MM.1S (cell line): ENCODE results near the gene FXYD4.
A peak's percentile ranks its signal among the peaks of the same experiment; 100 is the strongest.

Experiments used
- DNase-seq: peaks from one replicate; pipeline ENCODE4 v3.0.0-alpha.2; 2015
- H2AFZ ChIP-seq: fragments of 300-600 bp; sonication (generic); 2 replicates; pipeline ENCODE4 v1.6.0; 2016; ENCODE audit warnings: antibody characterized with exemption, low read length
- H3F3A ChIP-seq: fragments of 300-600 bp; sonication (generic); 2 replicates; pipeline ENCODE4 v1.6.1; 2016; ENCODE audit warnings: mild to moderate bottlenecking, antibody characterized with exemption, low read length, moderate library complexity, mixed read lengths; ENCODE audit not compliant: insufficient read depth
- H3K27ac ChIP-seq: fragments of 300-600 bp; sonication (generic); 2 replicates; pipeline ENCODE4 v1.5.1; 2016; ENCODE audit warnings: mild to moderate bottlenecking, low read length
- H3K27me3 ChIP-seq: fragments of 300-600 bp; sonication (generic); replicated peaks from 2 replicates; pipeline ENCODE4 v1.6.0; 2016; ENCODE audit warnings: low read length; ENCODE audit not compliant: insufficient read depth
- H3K36me3 ChIP-seq: fragments of 300-600 bp; sonication (generic); replicated peaks from 2 replicates; pipeline ENCODE4 v1.6.1; 2016; ENCODE audit warnings: mild to moderate bottlenecking, low read length, mixed read lengths; ENCODE audit not compliant: insufficient read depth
- H3K4me1 ChIP-seq: fragments of 300-600 bp; sonication (generic); 2 replicates; pipeline ENCODE4 v1.6.1; 2016; ENCODE audit warnings: low read length, mixed read lengths
- H3K4me2 ChIP-seq: fragments of 300-600 bp; sonication (generic); 2 replicates; pipeline ENCODE4 v1.6.0; 2016; ENCODE audit warnings: low read depth, low read length
- H3K4me3 ChIP-seq: fragments of 300-600 bp; sonication (generic); 2 replicates; pipeline ENCODE4 v1.5.1; 2016; ENCODE audit warnings: low read length, mixed read lengths
- H3K79me2 ChIP-seq: fragments of 300-600 bp; sonication (generic); 2 replicates; pipeline ENCODE4 v1.6.1; 2016; ENCODE audit warnings: mixed run types, low read length, mixed read lengths
- H3K9ac ChIP-seq: fragments of 300-600 bp; sonication (generic); 2 replicates; pipeline ENCODE4 v1.6.1; 2016; ENCODE audit warnings: low read length, mixed read lengths
- H3K9me2 ChIP-seq: fragments of 300-600 bp; sonication (generic); replicated peaks from 2 replicates; pipeline ENCODE4 v1.6.1; 2016; ENCODE audit warnings: mild to moderate bottlenecking, low read length, mixed read lengths; ENCODE audit not compliant: insufficient read depth
- H3K9me3 ChIP-seq: fragments of 300-600 bp; sonication (generic); replicated peaks from 2 replicates; pipeline ENCODE4 v1.6.1; 2016; ENCODE audit warnings: mild to moderate bottlenecking, low read length, mixed read lengths; ENCODE audit not compliant: insufficient read depth
- H4K20me1 ChIP-seq: fragments of 300-600 bp; sonication (generic); 2 replicates; pipeline ENCODE4 v1.6.1; 2016; ENCODE audit warnings: mild to moderate bottlenecking, low read length, moderate library complexity, mixed read lengths; ENCODE audit not compliant: insufficient read depth
- EZH2 ChIP-seq: fragments of 300-600 bp; sonication (generic); optimal IDR thresholded peaks from 2 replicates; pipeline ENCODE3; 2017; ENCODE audit warnings: low read depth, mild to moderate bottlenecking, antibody characterized with exemption, low read length, mixed read lengths
- EZH2phosphoT487 ChIP-seq: fragments of 300-600 bp; sonication (generic); IDR thresholded peaks from 2 replicates; pipeline ENCODE4 v1.6.1; 2018; ENCODE audit warnings: antibody characterized with exemption, low read length
- TF ChIP-seq, protein P1 (sequence below): fragments of 300-600 bp; sonication (generic); IDR thresholded peaks from 2 replicates; pipeline ENCODE4 v1.5.1; 2016; ENCODE audit warnings: antibody characterized with exemption, low read length, mixed read lengths

FXYD4 gene

DNA sequence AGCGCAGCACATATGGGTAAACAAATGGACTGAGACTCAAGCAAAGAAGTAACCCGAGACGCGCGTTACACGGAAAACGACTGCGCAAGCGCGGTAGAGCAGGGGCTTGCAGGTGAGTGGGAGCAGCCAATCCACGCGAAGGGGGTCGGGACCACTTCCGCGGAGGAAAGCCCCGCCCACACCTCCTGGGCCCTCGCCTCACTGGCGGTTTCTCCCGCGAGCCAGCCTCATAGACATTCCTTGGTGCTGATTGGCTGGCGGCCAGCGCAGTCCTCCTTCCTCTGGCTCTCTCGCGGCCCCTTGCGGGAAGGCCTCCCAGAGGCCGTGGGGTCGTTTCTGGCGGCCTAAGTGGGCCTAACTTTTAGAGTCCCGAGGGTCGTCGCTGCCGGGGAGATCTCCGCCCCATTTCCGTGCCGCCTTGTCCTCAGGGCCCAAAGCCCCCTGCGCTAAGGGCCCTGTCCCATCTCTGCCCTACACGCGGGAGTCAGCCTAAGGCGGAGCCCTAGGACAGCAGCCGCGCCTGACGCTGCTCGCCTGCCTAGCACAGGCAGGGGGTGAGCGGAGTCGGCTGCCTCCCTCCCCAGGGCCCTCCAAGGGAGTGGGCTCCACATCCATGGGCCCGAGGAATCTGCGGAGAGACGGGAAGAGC, 9.1 kb upstream of the FXYD4 start:
- Histone ChIP-seq H3F3A (no peaks in the 10 kb centered on the region), H3K9me3 (no peaks in the 10 kb centered on the region), H3K79me2 (no peaks in the 10 kb centered on the region), H3K9ac (peak overlapping the region; percentile 60; the same call in 1 of the 2 replicates), H2AFZ (peak overlapping the region; percentile 96), H3K36me3 (no peaks in the 10 kb centered on the region), H3K4me3 (peak overlapping the region; percentile 62), H3K4me2 (peak overlapping the region; percentile 83), H3K4me1 (no peaks in the 10 kb centered on the region), H3K27ac (no peak overlapping the region), H3K27me3 (no peaks in the 10 kb centered on the region), H3K9me2 (no peaks in the 10 kb centered on the region), H4K20me1 (no peaks in the 10 kb centered on the region)
- DNase-seq, result peak; percentile 83
- no peak for TF ChIP-seq EZH2phosphoT487
- TF ChIP-seq, protein P1, sequence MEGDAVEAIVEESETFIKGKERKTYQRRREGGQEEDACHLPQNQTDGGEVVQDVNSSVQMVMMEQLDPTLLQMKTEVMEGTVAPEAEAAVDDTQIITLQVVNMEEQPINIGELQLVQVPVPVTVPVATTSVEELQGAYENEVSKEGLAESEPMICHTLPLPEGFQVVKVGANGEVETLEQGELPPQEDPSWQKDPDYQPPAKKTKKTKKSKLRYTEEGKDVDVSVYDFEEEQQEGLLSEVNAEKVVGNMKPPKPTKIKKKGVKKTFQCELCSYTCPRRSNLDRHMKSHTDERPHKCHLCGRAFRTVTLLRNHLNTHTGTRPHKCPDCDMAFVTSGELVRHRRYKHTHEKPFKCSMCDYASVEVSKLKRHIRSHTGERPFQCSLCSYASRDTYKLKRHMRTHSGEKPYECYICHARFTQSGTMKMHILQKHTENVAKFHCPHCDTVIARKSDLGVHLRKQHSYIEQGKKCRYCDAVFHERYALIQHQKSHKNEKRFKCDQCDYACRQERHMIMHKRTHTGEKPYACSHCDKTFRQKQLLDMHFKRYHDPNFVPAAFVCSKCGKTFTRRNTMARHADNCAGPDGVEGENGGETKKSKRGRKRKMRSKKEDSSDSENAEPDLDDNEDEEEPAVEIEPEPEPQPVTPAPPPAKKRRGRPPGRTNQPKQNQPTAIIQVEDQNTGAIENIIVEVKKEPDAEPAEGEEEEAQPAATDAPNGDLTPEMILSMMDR, result peak; percentile 41

DNA sequence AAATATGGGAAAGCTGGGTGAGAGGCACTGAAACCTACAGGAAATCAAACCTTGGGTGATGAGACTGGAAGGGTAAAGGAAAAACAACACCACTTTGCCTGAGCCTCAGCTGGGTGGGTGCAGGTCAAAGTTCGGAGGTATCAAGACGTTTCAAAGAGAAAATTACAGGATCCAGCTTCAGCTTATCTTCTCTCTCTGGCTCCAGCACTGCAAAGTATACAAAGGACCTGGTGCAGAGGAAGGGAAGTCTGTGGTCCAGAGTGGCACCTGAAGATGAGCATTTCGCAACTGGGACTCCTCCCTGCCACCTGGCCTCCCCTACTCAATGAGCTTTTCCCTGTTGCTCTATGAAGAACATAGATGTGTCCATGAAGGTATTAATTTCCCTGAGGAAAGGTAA, 6.4 kb upstream of the FXYD4 start:
- H3K79me2 ChIP-seq, result no peaks in the 10 kb centered on the region
- DNase-seq, result no peak
- H3K27me3 ChIP-seq, result no peaks in the 10 kb centered on the region
- no peak overlapping the region for H3K9ac ChIP-seq
- no peaks in the 10 kb centered on the region for H3F3A ChIP-seq
- no peak overlapping the region for H3K4me2 ChIP-seq
- no peaks in the 10 kb centered on the region for H3K9me3 ChIP-seq
- H3K4me1 ChIP-seq, result no peaks in the 10 kb centered on the region
- no peaks in the 10 kb centered on the region for H4K20me1 ChIP-seq
- H3K9me2 ChIP-seq, result no peaks in the 10 kb centered on the region
- TF ChIP-seq EZH2phosphoT487 (no peak), EZH2 (no peak)
- TF ChIP-seq, protein P1, result no peak
- H3K4me3 ChIP-seq, result no peak overlapping the region
- no peaks in the 10 kb centered on the region for H3K36me3 ChIP-seq
- H3K27ac ChIP-seq, result no peak overlapping the region
- H2AFZ ChIP-seq, result no peak overlapping the region

DNA sequence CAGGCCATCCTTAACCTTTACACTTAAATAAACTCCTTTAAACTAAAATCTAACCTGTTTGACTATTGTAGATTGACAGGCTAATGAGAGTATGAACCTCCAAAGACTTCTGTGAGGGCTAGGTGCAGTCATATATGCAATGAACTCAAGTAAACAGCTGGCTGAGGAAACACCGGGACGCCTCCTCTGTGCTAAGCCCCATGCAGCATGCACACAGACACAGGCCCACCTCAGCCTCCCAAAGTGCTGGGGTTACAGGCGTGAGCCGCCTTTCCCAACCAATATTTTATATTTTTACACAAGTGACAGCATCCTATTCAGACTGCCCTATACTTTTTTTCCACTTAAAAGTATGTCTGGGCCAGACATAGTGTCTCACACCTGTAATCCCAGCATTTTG, 1.5 kb upstream of the FXYD4 start:
- TF ChIP-seq EZH2phosphoT487 (no peak), EZH2 (no peak)
- TF ChIP-seq, protein P1, result no peak
- Histone ChIP-seq H3K9ac (no peak overlapping the region), H3K4me2 (no peak overlapping the region), H3K4me3 (no peak overlapping the region), H3K9me2 (no peaks in the 10 kb centered on the region), H3F3A (no peaks in the 10 kb centered on the region), H3K4me1 (no peaks in the 10 kb centered on the region), H3K27me3 (no peaks in the 10 kb centered on the region), H2AFZ (no peak overlapping the region), H3K27ac (no peak overlapping the region), H4K20me1 (no peaks in the 10 kb centered on the region), H3K9me3 (no peaks in the 10 kb centered on the region), H3K79me2 (no peaks in the 10 kb centered on the region), H3K36me3 (no peaks in the 10 kb centered on the region)
- no peak for DNase-seq
